ENCODE data around the gene SLC6A6.

Gene SLC6A6

GRCh38 chr3:14439501-14440167 lies 37.2 kb downstream of the SLC6A6 start:
- peak; percentile 81 for DNase-seq

GRCh38 chr3:14440168-14440518 lies 37.7 kb downstream of the SLC6A6 start:
- DNase-seq: no peak

GRCh38 chr3:14440531-14441239 lies 38.3 kb downstream of the SLC6A6 start:
- DNase-seq: no peak

- DNase-seq: no peak
These were observed 39.0 kb downstream of the SLC6A6 start for GRCh38 chr3:14441240-14441919.

- DNase-seq: peak; percentile 14
These were observed 39.5 kb downstream of the SLC6A6 start for GRCh38 chr3:14441920-14442300.

- no peak for DNase-seq
These were observed 42.0 kb downstream of the SLC6A6 start for GRCh38 chr3:14444380-14444779.

- no peak for DNase-seq
These were observed 43.4 kb downstream of the SLC6A6 start for GRCh38 chr3:14445773-14446172.

- no peak for DNase-seq
These were observed 44.7 kb downstream of the SLC6A6 start for GRCh38 chr3:14446988-14447570.

GRCh38 chr3:14448063-14448462 lies 45.7 kb downstream of the SLC6A6 start:
- DNase-seq: no peak

- no peak for DNase-seq
These were observed 46.6 kb downstream of the SLC6A6 start for GRCh38 chr3:14448756-14449727.

GRCh38 chr3:14450506-14450905 lies 48.1 kb downstream of the SLC6A6 start:
- no peak for DNase-seq

- DNase-seq: no peak
These were observed 48.7 kb downstream of the SLC6A6 start for GRCh38 chr3:14450922-14451606.

GRCh38 chr3:14451844-14452739 lies 49.7 kb downstream of the SLC6A6 start:
- no peak for DNase-seq

- DNase-seq: no peak
These were observed 50.6 kb downstream of the SLC6A6 start for GRCh38 chr3:14452740-14453710.

GRCh38 chr3:14453876-14454638 lies 51.7 kb downstream of the SLC6A6 start:
- no peak for DNase-seq

GRCh38 chr3:14454639-14455310 lies 52.4 kb downstream of the SLC6A6 start:
- DNase-seq: no peak

- DNase-seq: no peak
These were observed 53.3 kb downstream of the SLC6A6 start for GRCh38 chr3:14455571-14456317.
